Smooth muscle cell (in vitro differentiated cells): Measurements from ENCODE around the gene CCDC24. TPM values are rescaled to one million over a fixed set of nuclear protein-coding genes. Genes with fewer than 3 reads are reported as not detected.

Experiments
- DNase-seq: peaks from one replicate; lab custom pipeline; 2025; ENCODE audit not compliant: unreplicated experiment; lab: John Stamatoyannopoulos, UW
- H2AFZ ChIP-seq: fragments of 200-600 bp; sonication (generic); 2 replicates; pipeline ENCODE4 v1.6.0; 2016; ENCODE audit warnings: antibody characterized with exemption, low read depth, mild to moderate bottlenecking
- H3F3A ChIP-seq: fragments of 200-600 bp; sonication (generic); 2 replicates; pipeline ENCODE4 v1.6.0; 2017; ENCODE audit warnings: antibody characterized with exemption, low read depth
- H3K27ac ChIP-seq: fragments of 200-600 bp; sonication (generic); 2 replicates; pipeline ENCODE4 v1.5.1; 2016; ENCODE audit warnings: low read depth, mild to moderate bottlenecking
- H3K27me3 ChIP-seq: fragments of 200-600 bp; sonication (generic); 2 replicates; pipeline ENCODE4 v1.6.1; 2016; ENCODE audit warnings: low read depth, mild to moderate bottlenecking
- H3K36me3 ChIP-seq: fragments of 200-600 bp; sonication (generic); 2 replicates; pipeline ENCODE4 v1.5.1; 2016; ENCODE audit warnings: low read depth
- H3K4me1 ChIP-seq: fragments of 200-600 bp; sonication (generic); 2 replicates; pipeline ENCODE4 v1.5.1; 2016; ENCODE audit warnings: low read depth
- H3K4me2 ChIP-seq: fragments of 200-600 bp; sonication (generic); 2 replicates; pipeline ENCODE4 v1.6.0; 2016; ENCODE audit warnings: mild to moderate bottlenecking
- H3K4me3 ChIP-seq: fragments of 200-600 bp; sonication (generic); 2 replicates; pipeline ENCODE4 v1.5.1; 2016; ENCODE audit warnings: mild to moderate bottlenecking
- H3K79me2 ChIP-seq: fragments of 200-600 bp; sonication (generic); 2 replicates; pipeline ENCODE4 v1.6.0; 2016; ENCODE audit warnings: low read depth, mild to moderate bottlenecking
- H3K9ac ChIP-seq: fragments of 200-600 bp; sonication (generic); 2 replicates; pipeline ENCODE4 v1.6.0; 2016; ENCODE audit warnings: low read depth
- H3K9me3 ChIP-seq: fragments of 200-600 bp; sonication (generic); replicated peaks from 2 replicates; pipeline ENCODE4 v1.5.1; 2016; ENCODE audit warnings: low read depth
- H4K20me1 ChIP-seq: fragments of 200-600 bp; sonication (generic); 2 replicates; pipeline ENCODE4 v1.6.0; 2016; ENCODE audit warnings: low read depth
- WGBS: methylation state at CpG from one replicate; pipeline ENCODE4 v1.1.7; 2016; ENCODE audit warnings: low lambda C conversion rate; 5-methylcytosine and 5-hydroxymethylcytosine counted together
- polyA plus RNA-seq: library from polyadenylated mRNA; unstranded; fragments of >200 nt; fragmentation: Nextera tagmentation; extraction: Ambion mirVana; gene quantifications from 2 replicates; pipeline ENCODE4 v1.2.1, GENCODE V29; 2016
- total RNA-seq: library from RNA; depleted of rRNA; stranded (reverse); fragments of >200 nt; gene quantifications from 2 replicates; pipeline ENCODE4 v1.2.3, GENCODE V29; 2014
- TF ChIP-seq, protein P1 (sequence below): fragments of 200-600 bp; sonication (generic); IDR thresholded peaks from 2 replicates; pipeline ENCODE4 v1.5.1; 2017; ENCODE audit warnings: borderline replicate concordance, mild to moderate bottlenecking, antibody characterized with exemption; ENCODE audit not compliant: insufficient read depth, poor library complexity, severe bottlenecking

CCDC24 gene
- total and polyA plus RNA-seq, 2 experiments from 2014 or later, result 6.5 to 11.4 TPM

DNA sequence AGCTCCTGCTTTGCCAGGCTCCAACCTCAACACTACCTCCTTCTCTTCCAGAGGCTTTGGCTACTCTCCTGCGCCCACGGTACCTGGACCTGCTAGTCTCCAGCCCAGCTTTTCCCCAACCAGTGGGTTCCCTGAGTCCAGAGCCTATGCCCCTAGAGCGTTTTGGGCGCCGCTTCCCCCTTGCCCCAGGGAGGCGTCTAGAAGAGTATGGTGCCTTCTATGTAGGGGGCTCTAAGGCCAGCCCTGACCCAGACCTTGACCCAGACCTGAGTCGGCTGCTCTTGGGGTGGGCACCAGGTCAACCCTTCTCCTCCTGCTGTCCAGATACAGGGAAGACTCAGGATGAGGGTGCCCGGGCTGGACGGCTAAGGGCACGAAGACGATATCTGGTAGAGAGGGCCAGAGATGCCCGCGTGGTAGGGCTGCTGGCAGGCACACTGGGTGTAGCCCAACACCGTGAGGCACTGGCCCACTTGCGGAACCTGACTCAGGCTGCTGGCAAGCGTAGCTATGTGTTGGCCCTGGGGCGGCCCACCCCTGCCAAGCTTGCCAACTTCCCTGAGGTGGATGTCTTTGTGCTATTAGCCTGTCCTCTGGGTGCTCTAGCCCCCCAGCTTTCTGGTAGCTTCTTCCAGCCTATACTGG, 19.9 kb upstream of the CCDC24 start:
- H3K27ac ChIP-seq, result no peak overlapping the region
- H3K4me3 ChIP-seq, result no peak overlapping the region
- H3K4me2 ChIP-seq, result no peak overlapping the region
- peaks cover 24% of the 10 kb centered on the region for H3K79me2 ChIP-seq
- peaks cover 11% of the 10 kb centered on the region for H4K20me1 ChIP-seq
- TF ChIP-seq, protein P1, sequence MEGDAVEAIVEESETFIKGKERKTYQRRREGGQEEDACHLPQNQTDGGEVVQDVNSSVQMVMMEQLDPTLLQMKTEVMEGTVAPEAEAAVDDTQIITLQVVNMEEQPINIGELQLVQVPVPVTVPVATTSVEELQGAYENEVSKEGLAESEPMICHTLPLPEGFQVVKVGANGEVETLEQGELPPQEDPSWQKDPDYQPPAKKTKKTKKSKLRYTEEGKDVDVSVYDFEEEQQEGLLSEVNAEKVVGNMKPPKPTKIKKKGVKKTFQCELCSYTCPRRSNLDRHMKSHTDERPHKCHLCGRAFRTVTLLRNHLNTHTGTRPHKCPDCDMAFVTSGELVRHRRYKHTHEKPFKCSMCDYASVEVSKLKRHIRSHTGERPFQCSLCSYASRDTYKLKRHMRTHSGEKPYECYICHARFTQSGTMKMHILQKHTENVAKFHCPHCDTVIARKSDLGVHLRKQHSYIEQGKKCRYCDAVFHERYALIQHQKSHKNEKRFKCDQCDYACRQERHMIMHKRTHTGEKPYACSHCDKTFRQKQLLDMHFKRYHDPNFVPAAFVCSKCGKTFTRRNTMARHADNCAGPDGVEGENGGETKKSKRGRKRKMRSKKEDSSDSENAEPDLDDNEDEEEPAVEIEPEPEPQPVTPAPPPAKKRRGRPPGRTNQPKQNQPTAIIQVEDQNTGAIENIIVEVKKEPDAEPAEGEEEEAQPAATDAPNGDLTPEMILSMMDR, result no peak
- H2AFZ ChIP-seq, result no peak overlapping the region
- H3F3A ChIP-seq, result peaks cover 7% of the 10 kb centered on the region
- H3K27me3 ChIP-seq, result no peaks in the 10 kb centered on the region
- H3K36me3 ChIP-seq, result no peaks in the 10 kb centered on the region
- no peaks in the 10 kb centered on the region for H3K9me3 ChIP-seq
- DNase-seq, result no peak
- WGBS, result 97% methylated on average over 17 of the region's 17 CpGs
- H3K9ac ChIP-seq, result no peak overlapping the region
- H3K4me1 ChIP-seq, result peaks cover 17% of the 10 kb centered on the region

DNA sequence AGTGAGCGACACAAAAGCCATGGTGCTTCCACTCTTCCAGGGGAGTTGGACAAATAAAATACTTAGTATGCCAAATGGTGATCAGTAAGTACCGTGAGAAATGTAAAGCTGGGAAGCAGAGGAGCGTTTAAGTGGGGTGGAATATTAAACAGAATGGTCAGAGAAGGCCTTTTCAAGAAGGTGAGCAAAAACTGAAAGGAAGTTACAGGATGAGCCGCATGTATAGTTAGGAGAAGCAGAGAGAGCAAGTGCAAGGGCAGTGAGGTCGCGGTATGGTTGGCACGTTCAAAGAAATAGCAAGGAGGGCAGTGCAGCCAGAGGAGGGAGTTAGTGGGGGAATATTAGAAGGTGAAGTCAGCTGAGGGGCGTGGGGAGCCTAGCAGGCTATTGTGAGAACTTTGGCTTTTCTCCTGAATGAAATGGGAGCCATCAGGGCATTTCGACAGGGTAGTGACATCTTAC, 17.4 kb upstream of the CCDC24 start:
- Histone ChIP-seq H3K79me2 (peaks cover 33% of the 10 kb centered on the region), H3K4me1 (peaks cover 24% of the 10 kb centered on the region), H3F3A (peaks cover 19% of the 10 kb centered on the region), H3K4me2 (peak overlapping the region; percentile 99), H3K36me3 (no peaks in the 10 kb centered on the region), H2AFZ (peak overlapping the region; percentile 78), H3K27ac (no peak overlapping the region), H3K9ac (no peak overlapping the region), H3K9me3 (no peaks in the 10 kb centered on the region), H3K4me3 (peak overlapping the region; percentile 81), H3K27me3 (no peaks in the 10 kb centered on the region), H4K20me1 (peaks cover 32% of the 10 kb centered on the region)
- no peak for DNase-seq
- 46% methylated on average over 9 of the region's 9 CpGs for WGBS
- TF ChIP-seq, protein P1, result no peak

DNA sequence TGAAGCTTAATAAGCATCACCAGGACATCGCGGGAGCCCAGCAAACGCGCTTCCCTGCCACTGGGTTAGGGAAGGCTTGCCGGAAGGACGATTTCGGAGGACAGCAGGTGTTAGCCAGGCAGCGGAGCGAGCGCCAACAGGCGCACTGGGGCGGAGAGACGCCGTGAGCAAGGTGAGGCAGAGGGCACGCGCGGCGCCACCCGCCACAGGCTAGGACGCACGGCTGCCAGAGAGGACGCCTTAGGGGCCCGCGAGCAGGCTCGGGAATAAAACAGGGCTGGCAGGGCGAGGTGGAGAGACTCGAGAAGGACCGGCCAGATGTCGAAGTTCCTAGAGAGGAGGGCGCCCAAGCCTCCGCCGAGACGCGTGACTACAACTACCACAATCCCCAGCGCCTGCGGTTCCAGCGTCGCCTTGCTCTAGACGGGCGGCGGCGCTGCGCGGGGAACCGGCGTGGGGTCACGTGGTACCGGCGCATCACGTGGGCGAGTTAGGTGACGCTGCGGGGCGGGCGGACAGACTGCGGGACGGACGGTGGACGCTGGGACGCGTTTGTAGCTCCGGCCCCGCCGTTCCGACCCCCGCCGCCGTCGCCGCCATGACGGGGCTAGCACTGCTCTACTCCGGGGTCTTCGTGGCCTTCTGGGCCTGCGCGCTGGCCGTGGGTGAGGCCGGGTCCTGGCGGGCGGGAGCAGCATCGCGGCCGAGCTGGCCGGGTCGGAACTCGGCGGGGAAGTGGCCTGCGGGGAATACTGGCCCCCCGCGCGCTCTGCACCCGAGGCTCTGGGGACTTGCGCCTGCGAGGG, 16.8 kb upstream of the CCDC24 start, which contains the start of gene ATP6V0B:
ATP6V0B (plus strand) TSS at position 518 of the 806 bp plus-strand sequence; CDS start at position 599, 81 bp downstream.
- peaks cover 33% of the 10 kb centered on the region for H3K79me2 ChIP-seq
- peak; percentile 87 for DNase-seq
- 1% methylated on average over 58 of the region's 93 CpGs for WGBS
- peak within 1 kb of the TSS; percentile 99 for H3K4me2 ChIP-seq
- H3K9me3 ChIP-seq, result no peaks in the 10 kb centered on the region
- peaks cover 32% of the 10 kb centered on the region for H4K20me1 ChIP-seq
- TF ChIP-seq, protein P1, result no peak
- H3K27ac ChIP-seq, result peak within 1 kb of the TSS; percentile 83
- peaks cover 24% of the 10 kb centered on the region for H3K4me1 ChIP-seq
- no peaks in the 10 kb centered on the region for H3K36me3 ChIP-seq
- H3K27me3 ChIP-seq, result no peaks in the 10 kb centered on the region
- H3K9ac ChIP-seq, result peak within 1 kb of the TSS; percentile 93
- peak within 1 kb of the TSS; percentile 81 for H3K4me3 ChIP-seq
- peaks cover 19% of the 10 kb centered on the region for H3F3A ChIP-seq
- peak within 1 kb of the TSS; percentile 78 for H2AFZ ChIP-seq
